ENCODE measurements around the gene DTX1. TPM values are rescaled to one million over a fixed set of nuclear protein-coding genes. Genes with fewer than 3 reads are reported as not detected.

DTX1 gene
- polyA plus RNA-seq (2011; rRNA removed): not detected in 2 replicates
- polyA minus RNA-seq (2011; rRNA and poly(A)+ RNA removed): not detected in 2 replicates

- TF ChIP-seq, protein P1, sequence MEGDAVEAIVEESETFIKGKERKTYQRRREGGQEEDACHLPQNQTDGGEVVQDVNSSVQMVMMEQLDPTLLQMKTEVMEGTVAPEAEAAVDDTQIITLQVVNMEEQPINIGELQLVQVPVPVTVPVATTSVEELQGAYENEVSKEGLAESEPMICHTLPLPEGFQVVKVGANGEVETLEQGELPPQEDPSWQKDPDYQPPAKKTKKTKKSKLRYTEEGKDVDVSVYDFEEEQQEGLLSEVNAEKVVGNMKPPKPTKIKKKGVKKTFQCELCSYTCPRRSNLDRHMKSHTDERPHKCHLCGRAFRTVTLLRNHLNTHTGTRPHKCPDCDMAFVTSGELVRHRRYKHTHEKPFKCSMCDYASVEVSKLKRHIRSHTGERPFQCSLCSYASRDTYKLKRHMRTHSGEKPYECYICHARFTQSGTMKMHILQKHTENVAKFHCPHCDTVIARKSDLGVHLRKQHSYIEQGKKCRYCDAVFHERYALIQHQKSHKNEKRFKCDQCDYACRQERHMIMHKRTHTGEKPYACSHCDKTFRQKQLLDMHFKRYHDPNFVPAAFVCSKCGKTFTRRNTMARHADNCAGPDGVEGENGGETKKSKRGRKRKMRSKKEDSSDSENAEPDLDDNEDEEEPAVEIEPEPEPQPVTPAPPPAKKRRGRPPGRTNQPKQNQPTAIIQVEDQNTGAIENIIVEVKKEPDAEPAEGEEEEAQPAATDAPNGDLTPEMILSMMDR (IDR thresholded peaks at IDR 0.05; ENCODE audit: insufficient read depth, low read depth, low read length): no peak
- POLR2A ChIA-PET: no interaction called here
- CTCF ChIA-PET: interaction anchor here (0.6 to 2.0 kb wide), 2 partner anchors 8 to 33 kb away, joined by 3 to 7 read pairs; no protein-coding TSS in a partner anchor
- H3K27me3 ChIP-seq (ENCODE audit: control insufficient read depth, insufficient read depth, low read length): peaks cover 25% of the 10 kb centered on the region
- no peaks in the 10 kb centered on the region for H3K36me3 ChIP-seq (ENCODE audit: control insufficient read depth, insufficient read depth, low read length)
- no peak within 1 kb of the TSS; the same call in 1 of the 2 replicates for H3K4me3 ChIP-seq (ENCODE audit: low read depth, low read length)
- no peak for DNase-seq (ENCODE audit: low read depth)
These were observed at the start of gene DTX1 for GRCh38 chr12:113056631-113057488. Gene DTX1 (plus strand): TSS chr12:113056730. CDS start chr12:113058193, 1,463 bp downstream.

- no peak overlapping the region for H3K4me3 ChIP-seq (ENCODE audit: low read depth, low read length)
- POLR2A ChIA-PET: no interaction called here
- DNase-seq (ENCODE audit: low read depth): peak; percentile 7
- H3K36me3 ChIP-seq (ENCODE audit: control insufficient read depth, insufficient read depth, low read length): no peaks in the 10 kb centered on the region
- no peaks in the 10 kb centered on the region; the same call in 1 of the 2 replicates for H3K27me3 ChIP-seq (ENCODE audit: control insufficient read depth, insufficient read depth, low read length)
- CTCF ChIA-PET: interaction anchor here (0.8 to 3.6 kb wide), 7 partner anchors 9 to 163 kb away, joined by 3 to 23 read pairs (median 4); no protein-coding TSS in a partner anchor
- TF ChIP-seq, protein P1 (IDR thresholded peaks at IDR 0.05; ENCODE audit: insufficient read depth, low read depth, low read length): no peak
These were observed 49.4 kb upstream of the DTX1 start for GRCh38 chr12:113007166-113007565.

DNA sequence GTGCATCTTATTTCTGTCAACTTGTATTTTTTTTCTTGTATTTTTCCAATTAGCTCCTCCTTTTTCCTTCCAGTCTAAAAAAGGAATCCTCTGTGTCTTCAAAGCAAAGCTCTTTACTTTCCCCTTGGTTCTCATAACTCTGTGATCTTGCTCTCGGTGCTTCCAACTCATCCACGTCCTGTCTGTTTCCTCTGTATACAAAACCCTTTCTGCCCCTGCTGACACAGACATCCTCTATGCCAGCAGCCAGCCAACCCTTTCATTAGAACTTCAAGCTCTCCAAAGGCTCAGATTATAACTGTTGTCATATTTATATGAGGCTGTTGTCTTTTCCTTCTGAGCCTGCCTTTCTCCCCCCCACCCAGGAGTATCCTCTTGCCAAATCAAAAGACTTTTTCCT lies 45.8 kb upstream of the DTX1 start:
- TF ChIP-seq, protein P1 (IDR thresholded peaks at IDR 0.05; ENCODE audit: insufficient read depth, low read depth, low read length): no peak
- H3K36me3 ChIP-seq (ENCODE audit: control insufficient read depth, insufficient read depth, low read length): no peaks in the 10 kb centered on the region
- no peak for DNase-seq (ENCODE audit: low read depth)
- ChIA-PET POLR2A (no interaction called here), CTCF (no interaction called here)
- no peak overlapping the region for H3K4me3 ChIP-seq (ENCODE audit: low read depth, low read length)
- peaks cover 3% of the 10 kb centered on the region for H3K27me3 ChIP-seq (ENCODE audit: control insufficient read depth, insufficient read depth, low read length)

GRCh38 chr12:113014565-113014964 lies 42.0 kb upstream of the DTX1 start:
- TF ChIP-seq, protein P1 (IDR thresholded peaks at IDR 0.05; ENCODE audit: insufficient read depth, low read depth, low read length): no peak
- Histone ChIP-seq H3K36me3 (ENCODE audit: control insufficient read depth, insufficient read depth, low read length) (no peaks in the 10 kb centered on the region), H3K27me3 (ENCODE audit: control insufficient read depth, insufficient read depth, low read length) (peaks cover 3% of the 10 kb centered on the region; the same call in 1 of the 2 replicates), H3K4me3 (ENCODE audit: low read depth, low read length) (no peak overlapping the region)
- DNase-seq (ENCODE audit: low read depth): no peak
- ChIA-PET CTCF (no interaction called here), POLR2A (no interaction called here)

- no peaks in the 10 kb centered on the region for H3K36me3 ChIP-seq (ENCODE audit: control insufficient read depth, insufficient read depth, low read length)
- TF ChIP-seq, protein P1 (IDR thresholded peaks at IDR 0.05; ENCODE audit: insufficient read depth, low read depth, low read length): no peak
- H3K4me3 ChIP-seq (ENCODE audit: low read depth, low read length): no peak overlapping the region
- CTCF ChIA-PET: interaction anchor here (1.2 kb wide), 1 partner anchor 10 kb away, joined by 5 read pairs; no protein-coding TSS in a partner anchor
- no peak for DNase-seq (ENCODE audit: low read depth)
- POLR2A ChIA-PET: no interaction called here
- H3K27me3 ChIP-seq (ENCODE audit: control insufficient read depth, insufficient read depth, low read length): peaks cover 3% of the 10 kb centered on the region; the same call in 1 of the 2 replicates
These were observed 39.7 kb upstream of the DTX1 start for GRCh38 chr12:113016796-113017195.

All from BJ (cell line).